Stimulated activated CD8-positive, alpha-beta memory T cell treated with anti-CD3 and anti-CD28 coated beads, Interleukin-7, amount 100 ng/mL, for 4 hours (primary cell): ENCODE measurements around the gene GOLGA6D.
"Not testable (repeated sequence)": the region's sequence is repeated elsewhere in the genome, so short reads cannot be mapped to it uniquely, and the experiment has no call there.

Experiments used
- DNase-seq, 2 donors: peaks; one replicate each; pipeline ENCODE4 v3.0.0-alpha.2; 2020; ENCODE audit warnings: low read depth in 2 of 2

Gene GOLGA6D

DNA sequence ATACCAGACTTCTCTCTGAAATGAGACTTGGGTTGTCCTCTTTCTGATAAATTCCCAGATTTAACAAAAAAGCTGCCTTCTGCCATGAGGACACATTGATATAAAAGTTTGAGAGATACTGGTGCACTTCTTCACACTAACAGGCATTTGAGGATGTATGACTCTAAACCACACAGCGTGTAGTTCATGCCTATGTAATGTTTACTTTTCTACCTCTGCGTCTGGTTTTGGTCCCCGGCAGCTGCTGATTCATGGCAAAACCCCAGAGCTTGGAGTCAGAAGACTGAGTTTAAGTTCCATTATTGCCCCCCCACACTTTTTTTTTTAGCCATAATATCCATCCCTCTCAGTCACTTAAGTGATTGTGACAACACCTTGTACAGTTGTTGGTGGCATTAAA lies 1.5 kb downstream of the GOLGA6D start:
- not testable (repeated sequence) for DNase-seq

DNA sequence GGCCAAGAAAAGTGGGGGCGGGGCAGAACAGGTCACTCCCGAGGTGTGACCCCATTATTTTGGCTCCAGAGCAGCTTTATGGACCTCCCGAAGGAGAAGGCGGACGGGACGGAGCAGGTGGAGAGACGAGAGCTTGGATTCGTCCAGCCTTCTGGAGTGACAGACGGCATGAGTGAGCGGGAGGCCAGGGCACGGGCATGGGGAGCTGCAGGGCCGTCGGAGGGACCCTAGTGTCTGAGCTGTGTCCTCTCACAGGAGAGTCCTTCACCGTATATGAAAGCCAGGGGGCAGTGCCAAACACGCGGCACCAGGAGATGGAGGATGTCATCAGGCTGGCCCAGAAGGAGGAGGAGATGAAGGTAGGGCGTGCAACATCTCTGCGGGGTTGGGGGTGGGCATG lies 11.0 kb downstream of the GOLGA6D start:
- DNase-seq = not testable (repeated sequence)

DNA sequence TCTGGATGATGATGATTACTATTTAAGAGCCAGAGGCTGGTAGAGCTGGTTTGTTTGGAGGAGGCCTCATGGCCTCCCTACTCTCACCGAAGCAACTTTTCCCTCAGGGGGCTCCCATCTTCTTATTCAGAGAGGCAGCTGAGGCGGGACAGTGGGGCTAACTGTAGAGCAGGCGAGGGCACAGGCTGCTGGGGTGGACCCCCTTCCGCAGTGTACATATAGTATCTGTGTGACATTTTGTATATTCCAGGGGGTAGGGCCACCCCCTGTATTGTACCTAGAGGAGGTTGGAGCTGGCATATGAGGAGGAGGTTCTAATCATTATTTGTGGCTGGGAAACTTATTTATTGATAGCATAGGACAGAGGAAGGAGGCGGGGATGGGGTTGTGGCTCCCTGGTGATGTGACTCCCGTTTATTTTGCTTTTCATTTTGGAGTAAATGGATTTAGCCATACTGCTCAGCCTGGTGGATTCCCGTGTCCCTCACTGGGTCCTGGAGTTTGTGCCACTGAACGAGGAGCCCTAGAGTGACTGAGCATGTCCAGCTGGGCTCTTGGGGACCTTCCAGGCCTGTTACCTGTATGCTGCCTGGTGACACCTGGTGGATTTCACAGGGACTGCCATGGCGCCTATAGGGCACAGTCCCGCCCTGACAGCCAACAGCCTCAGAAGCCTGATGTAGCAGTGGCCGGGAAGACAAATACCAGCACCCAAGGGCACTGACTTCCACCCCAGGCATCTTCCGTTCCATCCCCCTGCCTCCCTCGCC lies 16.1 kb downstream of the GOLGA6D start:
- not testable (repeated sequence) for DNase-seq

DNA sequence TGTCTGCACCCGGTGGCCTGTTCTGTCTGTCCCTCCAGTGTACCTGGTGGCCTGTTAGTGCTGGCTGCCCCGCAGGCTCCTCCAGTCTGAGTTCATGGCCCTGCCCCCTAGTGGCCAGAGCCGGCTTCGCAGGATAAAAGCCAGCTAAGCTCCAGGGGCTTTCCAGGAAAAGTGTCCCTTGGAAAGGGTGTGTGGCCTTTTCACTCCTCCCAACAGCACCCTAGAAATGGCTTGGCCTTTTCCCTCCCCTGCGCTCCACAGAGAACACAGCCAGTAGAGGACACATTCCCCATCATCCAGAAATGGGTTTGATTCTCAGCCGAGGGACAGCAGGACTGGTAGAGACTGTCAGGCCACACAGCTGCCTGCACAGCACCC lies 16.7 kb downstream of the GOLGA6D start:
- DNase-seq = peak; percentile 18 to 44

DNA sequence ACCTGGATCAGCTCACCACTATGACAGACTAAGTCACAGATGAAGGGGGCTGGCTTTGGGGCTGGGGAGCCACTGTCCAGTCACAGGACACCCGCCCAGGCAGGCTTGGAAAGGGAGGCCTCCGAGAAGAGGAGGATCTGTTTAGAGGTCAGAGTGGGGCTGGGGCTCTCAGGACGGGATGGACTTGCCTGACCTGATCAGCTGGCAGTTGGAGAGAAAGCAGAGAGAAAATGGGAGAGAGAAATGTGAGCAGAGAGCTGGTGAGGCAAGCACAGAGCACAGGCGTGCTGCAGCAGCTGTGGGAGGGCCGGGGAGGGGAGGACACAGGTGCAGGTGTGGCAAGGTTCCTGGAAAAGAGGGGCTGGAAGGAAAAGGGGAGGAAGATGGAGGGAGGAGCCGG lies 17.4 kb downstream of the GOLGA6D start:
- not testable (repeated sequence) for DNase-seq

DNA sequence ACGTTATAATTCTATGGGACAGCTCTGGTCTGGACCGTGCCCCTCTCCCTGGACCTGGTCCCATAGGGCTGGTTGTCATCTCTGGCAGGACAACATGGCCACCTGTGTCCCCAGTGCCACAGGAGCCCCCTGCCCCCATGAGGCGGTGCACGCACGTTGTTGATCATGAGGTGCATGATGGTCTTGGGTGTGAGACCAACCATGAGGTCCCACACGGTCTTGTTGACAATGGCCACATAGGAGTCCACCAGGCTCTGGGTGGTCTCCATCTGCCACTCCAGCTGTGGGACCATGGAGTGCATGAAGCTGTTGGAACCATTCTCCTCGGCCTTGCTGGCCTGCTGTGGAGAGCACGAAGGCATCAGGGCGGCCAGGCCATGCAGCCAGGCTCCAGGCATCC lies 19.7 kb downstream of the GOLGA6D start:
- DNase-seq = no peak

DNA sequence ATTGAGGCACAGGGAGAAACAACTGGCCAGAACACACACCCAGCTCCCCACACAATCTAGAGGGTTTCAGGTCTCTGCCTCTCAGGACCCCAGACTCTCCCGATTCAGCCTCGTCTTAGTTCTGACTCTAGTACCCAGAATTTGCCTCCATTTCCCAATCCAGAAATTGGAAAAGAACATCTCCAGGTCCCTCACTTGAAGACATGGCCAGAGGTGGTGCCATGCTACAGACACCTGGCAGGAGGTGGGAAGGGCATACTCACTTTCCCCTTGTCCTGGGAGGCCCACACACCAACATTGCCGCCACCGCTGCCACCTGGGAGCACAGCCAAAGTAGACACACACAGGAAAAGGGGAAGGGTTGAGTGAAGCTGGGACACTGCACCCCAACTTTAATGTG lies 20.1 kb downstream of the GOLGA6D start:
- DNase-seq = not testable (repeated sequence)

DNA sequence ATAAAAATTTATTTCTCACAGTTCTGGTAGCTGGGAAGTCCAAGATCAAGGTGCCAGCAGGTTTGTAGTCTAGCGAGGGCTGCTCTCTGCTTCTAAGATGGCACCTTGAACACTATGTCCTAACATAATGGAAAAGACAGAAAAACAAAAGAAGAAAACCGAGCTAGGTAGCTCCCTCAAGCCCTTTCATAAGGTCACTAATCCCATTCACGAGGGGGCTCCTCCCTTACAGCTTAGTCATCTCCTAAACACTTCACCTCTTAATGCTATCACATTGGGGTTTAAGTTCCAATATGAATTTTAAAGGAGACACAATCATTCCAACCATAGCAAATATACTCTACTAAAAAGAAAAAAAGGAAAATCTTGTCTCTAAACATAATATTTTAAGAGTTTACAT lies 23.6 kb downstream of the GOLGA6D start:
- DNase-seq = no peak

DNA sequence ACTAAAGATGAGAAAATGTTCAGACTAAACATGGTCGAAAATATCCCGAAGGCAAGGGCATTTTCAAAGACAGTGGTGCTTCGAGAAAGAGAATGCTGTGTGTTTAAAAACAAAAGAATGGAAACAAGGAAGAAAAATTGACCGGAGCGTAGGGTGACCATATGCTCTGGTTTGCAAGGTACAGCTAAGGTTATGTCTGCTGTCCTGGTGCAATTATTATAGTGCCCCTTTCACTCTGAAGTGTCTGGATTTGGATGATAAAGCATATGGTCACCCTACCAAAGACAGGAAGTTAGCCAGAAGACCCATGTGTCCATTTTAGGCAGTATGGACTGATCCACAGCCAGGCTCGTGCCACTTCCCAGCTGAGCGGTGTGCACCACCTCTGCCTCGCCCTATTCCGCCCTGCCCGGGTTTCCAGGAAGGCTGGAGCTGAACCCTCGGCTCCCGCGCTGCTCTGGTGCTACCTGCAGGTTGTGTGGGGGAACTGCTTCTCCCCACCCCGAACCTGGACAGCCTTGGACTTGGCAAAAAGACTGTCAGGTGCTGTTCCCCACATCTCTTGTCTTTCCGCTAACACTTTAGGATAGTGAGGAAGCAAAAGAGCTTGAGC lies 25.2 kb downstream of the GOLGA6D start:
- no peak for DNase-seq

DNA sequence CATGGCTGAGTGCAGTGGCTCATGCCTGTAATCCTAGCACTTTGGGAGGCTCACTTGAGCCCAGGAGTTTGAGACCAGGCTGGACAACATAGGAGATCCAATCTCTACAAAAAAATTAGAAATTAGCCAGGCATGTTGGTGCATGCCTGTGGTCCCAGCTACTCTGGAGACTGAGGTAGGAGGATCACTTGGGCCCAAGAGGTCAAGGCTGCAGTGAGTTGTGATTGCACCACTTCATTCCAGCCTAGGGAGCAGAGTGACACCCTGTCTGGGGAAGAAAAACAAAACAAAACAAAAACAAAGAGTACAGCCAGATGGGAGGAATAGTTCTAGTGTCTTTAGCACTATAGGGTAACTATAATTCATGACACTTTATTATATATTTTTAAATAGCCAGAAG lies 27.1 kb downstream of the GOLGA6D start:
- DNase-seq = no peak

DNA sequence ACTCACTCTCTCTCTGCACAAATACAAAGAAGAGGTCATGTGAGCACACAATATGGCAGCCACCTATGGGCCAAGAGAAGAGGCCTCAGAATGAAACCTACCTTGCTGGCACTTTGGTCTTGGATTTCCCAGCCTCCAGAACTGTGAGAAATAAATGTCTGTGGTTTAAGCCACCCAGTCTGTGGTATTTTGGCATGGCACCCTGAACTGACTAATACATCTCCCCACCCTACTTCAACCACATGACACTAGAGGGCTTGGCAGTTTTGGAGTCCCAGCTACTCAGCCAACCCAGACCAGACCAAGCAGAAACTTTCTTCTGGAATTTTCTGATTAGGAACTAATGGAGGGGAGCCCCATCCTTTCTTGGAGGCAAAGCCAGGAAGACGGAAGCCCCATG lies 29.9 kb downstream of the GOLGA6D start:
- not testable (repeated sequence) for DNase-seq

DNA sequence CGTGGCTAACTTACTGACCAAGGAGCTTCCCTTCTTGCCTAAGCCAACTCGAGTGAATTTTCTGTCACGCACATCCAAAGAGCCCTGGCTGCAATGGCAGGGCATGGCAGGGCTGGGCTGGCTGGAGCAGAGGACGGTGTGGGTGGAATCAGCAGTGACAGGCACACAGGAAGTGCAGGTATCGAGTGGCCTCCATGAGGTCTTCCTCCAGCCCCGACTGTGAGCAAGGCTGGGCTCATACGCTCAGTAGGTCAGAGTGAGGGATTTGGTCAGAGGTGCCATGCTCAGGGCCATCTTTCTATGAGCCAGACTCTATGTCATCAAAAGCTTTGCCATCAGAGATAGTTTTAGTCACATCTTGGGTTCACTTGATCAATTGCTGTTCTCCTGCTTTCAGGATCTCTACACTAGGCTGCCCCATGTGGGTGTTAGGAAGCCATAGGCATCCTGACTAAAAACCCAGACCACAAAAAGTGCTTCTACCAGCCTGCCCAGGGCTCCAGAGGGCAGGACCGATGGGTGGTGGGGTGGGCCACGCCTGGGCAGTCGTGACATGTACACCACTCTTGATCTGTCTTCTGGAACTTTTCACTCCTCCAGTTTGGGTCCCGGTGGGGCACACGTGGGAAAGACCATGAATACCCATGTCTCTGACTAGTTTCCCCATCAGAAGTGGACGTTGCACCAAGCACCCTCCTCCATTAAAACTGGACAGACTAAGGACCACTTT lies 30.6 kb downstream of the GOLGA6D start:
- no peak for DNase-seq

DNA sequence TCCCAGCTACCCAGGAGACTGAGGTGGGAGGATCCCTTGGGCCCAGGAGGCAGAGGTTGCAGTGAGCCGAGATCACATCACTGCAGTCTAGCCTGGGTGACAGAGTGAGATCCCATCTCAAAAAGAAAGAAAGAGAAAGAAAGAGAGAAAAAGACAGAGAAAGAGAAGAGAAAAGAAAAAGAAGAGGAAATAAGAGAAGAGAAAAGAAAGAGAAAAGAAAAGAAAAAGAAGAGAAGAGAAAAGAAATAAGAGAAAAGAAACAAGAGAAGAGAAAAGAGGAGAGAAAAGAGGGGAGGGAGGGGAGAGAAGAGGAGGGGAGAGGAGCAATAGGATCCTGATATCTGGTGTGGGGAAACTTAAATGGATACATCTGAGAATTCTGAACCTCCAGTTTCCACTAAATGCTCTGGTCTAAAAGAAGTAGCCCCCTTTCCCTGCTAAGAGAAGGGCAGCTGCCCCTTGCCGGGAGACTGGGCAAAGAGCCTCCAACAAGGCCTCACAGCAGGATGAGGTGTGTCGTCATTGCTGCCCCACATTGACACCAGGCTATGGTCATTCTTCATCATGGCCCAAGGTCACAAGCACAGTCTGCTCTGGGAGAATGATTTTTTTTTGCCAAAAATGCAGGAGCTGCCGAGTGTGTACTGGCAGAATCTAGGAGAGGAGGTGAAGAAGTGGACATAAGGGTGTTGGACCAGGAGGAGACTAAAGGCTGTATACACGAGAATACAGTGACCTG lies 32.1 kb downstream of the GOLGA6D start:
- DNase-seq = no peak

DNA sequence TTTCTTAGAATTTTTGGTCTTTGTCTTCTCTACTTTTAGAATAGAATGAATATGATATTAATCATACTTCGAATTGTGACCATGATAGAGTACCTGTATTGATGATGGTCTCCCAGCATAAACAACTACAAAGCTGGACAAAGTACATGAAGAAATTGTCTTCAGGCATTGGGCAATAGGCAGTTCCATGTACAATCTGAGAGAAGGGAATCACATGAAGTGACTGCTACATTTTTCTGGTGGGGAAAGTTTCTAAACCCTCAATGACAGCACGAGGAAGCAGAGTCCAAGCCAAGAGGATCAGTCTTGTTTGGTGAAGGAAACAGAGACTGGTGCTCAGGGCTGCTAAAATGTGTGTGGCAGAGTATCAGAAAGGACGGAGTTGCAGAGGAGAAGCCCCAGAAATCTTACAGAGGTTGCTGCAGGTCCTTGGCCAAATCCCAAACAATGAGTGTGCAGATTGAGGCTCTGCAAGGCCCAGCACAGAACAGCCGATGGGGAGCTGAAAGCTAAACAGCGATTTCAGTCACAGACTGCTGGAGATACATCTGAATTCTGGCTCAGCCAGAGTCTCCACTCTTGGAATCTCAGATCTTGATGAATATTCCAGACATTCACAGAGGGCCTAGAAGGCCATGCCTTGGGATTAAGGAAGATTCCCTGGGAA lies 36.7 kb downstream of the GOLGA6D start:
- DNase-seq = not testable (repeated sequence)

DNA sequence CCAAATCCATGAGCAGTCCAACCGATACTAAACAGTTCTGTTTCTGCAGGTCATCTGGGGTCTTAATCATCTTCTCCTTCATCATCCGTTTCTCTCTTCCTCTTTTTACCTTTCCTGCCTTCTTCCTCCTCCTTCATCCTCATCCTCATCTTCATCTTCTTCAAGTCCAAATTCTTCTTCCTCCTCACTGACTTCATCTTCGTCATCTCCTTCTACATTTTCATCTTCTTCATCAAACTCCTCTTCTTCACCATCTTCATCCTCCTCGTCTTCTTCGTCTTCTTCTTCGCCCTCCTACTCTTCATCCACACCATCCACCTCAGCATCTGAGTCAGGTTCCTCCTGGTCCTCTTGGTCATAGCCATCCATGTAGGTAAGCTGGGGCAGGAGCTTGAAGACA lies 39.1 kb downstream of the GOLGA6D start:
- no peak for DNase-seq

DNA sequence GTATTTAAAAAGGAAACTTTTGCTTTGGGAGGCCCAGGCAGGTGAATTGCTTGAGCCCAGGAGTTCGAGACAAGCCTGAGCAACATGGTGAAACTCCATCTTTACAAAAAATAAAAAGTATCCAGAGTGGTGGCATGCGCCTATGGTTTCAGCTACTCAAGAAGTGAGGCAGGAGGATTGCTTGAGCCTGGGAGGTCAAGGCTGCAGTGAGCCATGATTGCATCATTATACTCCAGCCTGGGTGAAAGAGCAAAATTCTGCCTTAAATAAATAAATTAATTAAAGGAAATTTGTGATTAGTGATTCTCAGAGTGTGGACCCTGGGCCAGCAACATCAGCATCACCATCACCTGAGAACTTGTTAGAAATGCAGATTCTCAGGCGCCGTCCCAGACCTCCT lies 43.3 kb downstream of the GOLGA6D start:
- no peak for DNase-seq

DNA sequence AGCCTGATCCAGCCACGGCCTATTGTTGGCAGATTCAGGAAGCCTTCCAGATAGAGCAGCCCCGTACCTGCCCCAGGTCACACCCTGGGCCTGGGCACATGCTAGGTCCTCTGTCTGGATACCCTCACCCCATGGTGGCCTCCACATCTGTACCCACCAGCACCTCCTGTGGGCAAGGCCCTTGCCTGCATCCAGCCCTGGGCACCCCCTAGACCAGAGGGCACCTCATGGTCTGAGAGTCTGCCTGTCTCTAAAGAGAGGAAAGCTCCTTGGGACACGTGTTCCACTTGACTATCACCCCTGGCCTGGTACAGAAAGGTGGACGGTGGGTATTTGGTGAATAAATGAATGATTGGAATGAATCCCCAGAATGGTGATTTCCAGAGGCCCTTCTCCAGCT lies 44.4 kb downstream of the GOLGA6D start:
- no peak for DNase-seq

DNA sequence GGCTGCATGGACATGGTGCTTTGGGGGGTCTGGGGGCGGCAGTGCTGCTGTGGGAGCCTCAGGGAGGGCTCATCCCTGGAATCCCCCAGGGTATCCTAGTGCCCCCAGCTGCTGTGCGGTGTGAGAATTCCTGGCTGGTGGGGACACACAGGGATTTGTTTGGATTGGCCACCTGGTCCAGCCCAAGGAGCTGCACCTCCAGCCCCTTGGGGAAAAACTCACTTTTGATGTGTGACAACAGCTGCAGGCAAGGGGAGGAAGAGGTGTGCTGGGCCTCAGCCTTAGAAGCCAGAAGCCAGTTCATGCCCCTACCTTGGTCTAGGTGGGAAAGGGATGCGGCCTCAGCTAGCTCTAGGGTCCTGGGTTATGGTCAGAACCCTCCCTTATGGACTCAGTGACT lies 44.9 kb downstream of the GOLGA6D start:
- DNase-seq = no peak

DNA sequence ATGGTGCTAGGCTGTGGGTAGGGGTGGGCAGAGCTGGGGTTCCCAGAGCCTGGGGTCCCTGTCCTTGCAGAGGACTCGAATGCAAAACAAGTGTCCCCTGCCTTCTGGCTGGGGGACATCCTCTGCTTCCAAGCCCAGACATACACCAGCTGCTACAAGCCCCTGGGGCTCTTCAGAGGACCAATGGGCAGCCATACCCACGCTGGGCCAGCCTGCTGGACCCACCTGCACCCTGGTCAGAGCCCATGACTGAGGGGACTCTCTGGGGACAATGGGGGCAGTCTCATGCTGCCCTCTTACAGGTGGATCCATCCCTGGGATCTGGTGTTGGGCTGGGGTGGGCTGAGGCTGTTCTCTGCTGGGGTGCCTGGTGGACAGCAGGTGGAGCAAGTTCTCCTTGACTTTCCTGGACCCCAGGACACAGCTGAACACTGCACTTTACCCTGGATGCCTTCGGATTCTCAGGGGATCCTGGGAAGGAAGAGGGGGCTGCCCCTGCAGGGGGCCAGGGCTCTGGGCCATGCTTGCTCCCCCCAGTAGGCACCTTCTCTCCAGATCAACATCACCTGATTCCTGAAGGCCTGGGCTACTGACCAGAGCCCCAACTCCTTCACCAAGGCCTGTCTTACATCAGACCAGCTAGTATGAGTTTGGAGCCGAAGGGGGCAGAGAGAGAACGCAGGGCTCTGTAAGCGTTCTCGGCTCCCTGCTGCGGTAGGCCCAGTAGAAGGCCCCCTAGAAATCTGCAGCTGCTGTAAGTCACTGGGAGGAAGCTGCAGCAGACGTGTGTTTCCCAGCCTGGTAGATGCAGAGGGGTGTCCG lies 46.1 kb downstream of the GOLGA6D start:
- no peak for DNase-seq

DNA sequence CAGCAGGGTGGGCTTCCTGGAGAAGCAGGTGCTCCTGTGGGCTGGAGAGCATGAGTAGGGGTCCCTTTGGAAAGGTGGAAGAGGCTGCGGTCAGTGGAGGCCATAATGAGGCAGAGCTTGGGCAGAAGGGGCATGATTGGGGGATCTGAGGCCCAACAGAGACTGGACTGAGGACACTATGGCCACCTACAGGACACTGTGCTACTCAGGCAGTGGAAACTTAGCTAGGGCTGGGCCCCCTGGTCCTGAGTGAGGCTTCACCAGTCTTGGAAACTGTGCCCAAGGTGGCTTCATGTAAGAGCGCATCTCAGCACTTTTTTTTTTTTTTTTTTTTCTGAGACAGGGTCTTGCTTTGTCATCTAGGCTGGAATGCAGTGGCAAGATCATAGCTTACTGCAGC lies 46.9 kb downstream of the GOLGA6D start:
- no peak for DNase-seq

DNA sequence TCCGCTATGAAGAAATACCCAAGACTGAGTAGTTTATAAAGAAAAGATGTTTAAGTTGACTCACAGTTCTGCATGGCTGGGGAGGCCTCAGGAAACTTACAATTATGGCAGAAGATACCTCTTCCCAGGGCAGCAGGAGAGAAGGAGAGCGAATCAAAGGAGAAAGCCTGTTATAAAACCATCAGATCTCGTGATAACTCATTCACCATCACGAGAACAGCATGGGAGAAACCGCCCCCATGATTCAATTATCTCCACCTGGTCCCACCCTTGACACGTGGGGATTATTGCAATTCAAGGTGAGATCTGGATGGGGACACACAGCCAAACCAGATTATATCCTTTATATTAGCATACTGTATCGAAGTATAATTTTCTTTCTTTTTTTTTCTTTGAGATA lies 49.5 kb downstream of the GOLGA6D start:
- not testable (repeated sequence) for DNase-seq
